Measurements from ENCODE around the gene PCID2.

Gene PCID2

GRCh38 chr13:113229161-113229560 is 20.7 kb upstream of the PCID2 start:
- Mint-ChIP-seq H3K27me3 (no peaks in the 10 kb centered on the region), H3K36me3 (ENCODE audit: low read depth) (peaks cover 94% of the 10 kb centered on the region), H3K9me3 (no peaks in the 10 kb centered on the region), H3K4me1 (ENCODE audit: low read depth) (peaks cover 2% of the 10 kb centered on the region), H3K27ac (no peak overlapping the region), H3K4me3 (no peak overlapping the region)
- no peak for DNase-seq

- H3K27ac Mint-ChIP-seq, result peak overlapping the region; percentile 56
- H3K9me3 Mint-ChIP-seq, result no peaks in the 10 kb centered on the region
- peaks cover 96% of the 10 kb centered on the region for H3K36me3 Mint-ChIP-seq (ENCODE audit: low read depth)
- no peak overlapping the region for H3K4me3 Mint-ChIP-seq
- H3K27me3 Mint-ChIP-seq, result no peaks in the 10 kb centered on the region
- DNase-seq, result no peak
- peaks cover 10% of the 10 kb centered on the region for H3K4me1 Mint-ChIP-seq (ENCODE audit: low read depth)
Measured at GRCh38 chr13:113226873-113227450, 18.5 kb upstream of the PCID2 start.

- H3K9me3 Mint-ChIP-seq, result no peaks in the 10 kb centered on the region
- H3K36me3 Mint-ChIP-seq (ENCODE audit: low read depth), result peaks cover 98% of the 10 kb centered on the region
- H3K4me3 Mint-ChIP-seq, result no peak overlapping the region
- H3K27ac Mint-ChIP-seq, result no peak overlapping the region
- peaks cover 17% of the 10 kb centered on the region for H3K4me1 Mint-ChIP-seq (ENCODE audit: low read depth)
- no peaks in the 10 kb centered on the region for H3K27me3 Mint-ChIP-seq
- DNase-seq, result no peak
Measured at GRCh38 chr13:113225515-113225914, 17.0 kb upstream of the PCID2 start.

GRCh38 chr13:113224486-113224885 is 16.0 kb upstream of the PCID2 start:
- Mint-ChIP-seq H3K27ac (peak overlapping the region; percentile 30), H3K4me3 (no peak overlapping the region), H3K36me3 (ENCODE audit: low read depth) (peaks cover 98% of the 10 kb centered on the region), H3K9me3 (no peaks in the 10 kb centered on the region), H3K4me1 (ENCODE audit: low read depth) (peaks cover 24% of the 10 kb centered on the region), H3K27me3 (no peaks in the 10 kb centered on the region)
- no peak for DNase-seq

- H3K27ac Mint-ChIP-seq, result peak overlapping the region; percentile 39
- no peaks in the 10 kb centered on the region for H3K27me3 Mint-ChIP-seq
- DNase-seq, result no peak
- peaks cover 96% of the 10 kb centered on the region for H3K36me3 Mint-ChIP-seq (ENCODE audit: low read depth)
- H3K4me3 Mint-ChIP-seq, result no peak overlapping the region
- H3K4me1 Mint-ChIP-seq (ENCODE audit: low read depth), result peaks cover 27% of the 10 kb centered on the region
- no peaks in the 10 kb centered on the region for H3K9me3 Mint-ChIP-seq
Measured at GRCh38 chr13:113223070-113223469, 14.6 kb upstream of the PCID2 start.

GRCh38 chr13:113220877-113221276 is 12.4 kb upstream of the PCID2 start:
- Mint-ChIP-seq H3K9me3 (no peaks in the 10 kb centered on the region), H3K27ac (peak overlapping the region; percentile 22), H3K4me1 (ENCODE audit: low read depth) (peaks cover 29% of the 10 kb centered on the region), H3K27me3 (no peaks in the 10 kb centered on the region), H3K4me3 (no peak overlapping the region), H3K36me3 (ENCODE audit: low read depth) (peaks cover 79% of the 10 kb centered on the region)
- no peak for DNase-seq

GRCh38 chr13:113220141-113220598 is 11.7 kb upstream of the PCID2 start:
- Mint-ChIP-seq H3K4me3 (no peak overlapping the region), H3K4me1 (ENCODE audit: low read depth) (peaks cover 29% of the 10 kb centered on the region), H3K27me3 (no peaks in the 10 kb centered on the region), H3K9me3 (no peaks in the 10 kb centered on the region), H3K36me3 (ENCODE audit: low read depth) (peaks cover 72% of the 10 kb centered on the region), H3K27ac (peak overlapping the region; percentile 22)
- DNase-seq, result no peak

- H3K4me3 Mint-ChIP-seq, result no peak overlapping the region
- no peak for DNase-seq
- H3K27ac Mint-ChIP-seq, result peak overlapping the region; percentile 22
- no peaks in the 10 kb centered on the region for H3K27me3 Mint-ChIP-seq
- H3K4me1 Mint-ChIP-seq (ENCODE audit: low read depth), result peaks cover 27% of the 10 kb centered on the region
- H3K36me3 Mint-ChIP-seq (ENCODE audit: low read depth), result peaks cover 65% of the 10 kb centered on the region
- H3K9me3 Mint-ChIP-seq, result no peaks in the 10 kb centered on the region
Measured at GRCh38 chr13:113219256-113219940, 10.9 kb upstream of the PCID2 start.

GRCh38 chr13:113218586-113218985 is 10.1 kb upstream of the PCID2 start:
- no peak for DNase-seq
- Mint-ChIP-seq H3K27ac (peak overlapping the region; percentile 4), H3K9me3 (no peaks in the 10 kb centered on the region), H3K27me3 (no peaks in the 10 kb centered on the region), H3K4me3 (no peak overlapping the region), H3K36me3 (ENCODE audit: low read depth) (peaks cover 65% of the 10 kb centered on the region), H3K4me1 (ENCODE audit: low read depth) (peaks cover 25% of the 10 kb centered on the region)

GRCh38 chr13:113216254-113217048 is 8.0 kb upstream of the PCID2 start:
- H3K4me3 Mint-ChIP-seq, result no peak overlapping the region
- peaks cover 17% of the 10 kb centered on the region for H3K4me1 Mint-ChIP-seq (ENCODE audit: low read depth)
- no peak overlapping the region for H3K27ac Mint-ChIP-seq
- no peaks in the 10 kb centered on the region for H3K9me3 Mint-ChIP-seq
- DNase-seq, result no peak
- peaks cover 62% of the 10 kb centered on the region for H3K36me3 Mint-ChIP-seq (ENCODE audit: low read depth)
- no peaks in the 10 kb centered on the region for H3K27me3 Mint-ChIP-seq

- Mint-ChIP-seq H3K27ac (peak overlapping the region; percentile 41), H3K4me1 (ENCODE audit: low read depth) (peaks cover 11% of the 10 kb centered on the region), H3K36me3 (ENCODE audit: low read depth) (peaks cover 51% of the 10 kb centered on the region), H3K27me3 (no peaks in the 10 kb centered on the region), H3K9me3 (no peaks in the 10 kb centered on the region), H3K4me3 (peak overlapping the region; percentile 84)
- no peak for DNase-seq
Measured at GRCh38 chr13:113211774-113212173, 3.3 kb upstream of the PCID2 start.

- Mint-ChIP-seq H3K27ac (peak overlapping the region; percentile 91), H3K4me3 (peak overlapping the region; percentile 84), H3K27me3 (no peaks in the 10 kb centered on the region), H3K9me3 (no peaks in the 10 kb centered on the region), H3K36me3 (ENCODE audit: low read depth) (peaks cover 60% of the 10 kb centered on the region), H3K4me1 (ENCODE audit: low read depth) (peaks cover 20% of the 10 kb centered on the region)
- no peak for DNase-seq
Measured at GRCh38 chr13:113210833-113211232, 2.4 kb upstream of the PCID2 start.

- H3K4me3 Mint-ChIP-seq, result peak overlapping the region; percentile 84
- H3K36me3 Mint-ChIP-seq (ENCODE audit: low read depth), result peaks cover 70% of the 10 kb centered on the region
- peaks cover 29% of the 10 kb centered on the region for H3K4me1 Mint-ChIP-seq (ENCODE audit: low read depth)
- H3K9me3 Mint-ChIP-seq, result no peaks in the 10 kb centered on the region
- DNase-seq, result peak; percentile 84
- H3K27me3 Mint-ChIP-seq, result no peaks in the 10 kb centered on the region
- peak overlapping the region; percentile 91 for H3K27ac Mint-ChIP-seq
Measured at GRCh38 chr13:113209759-113210421, 1.4 kb upstream of the PCID2 start.

GRCh38 chr13:113209336-113209758 is 878 bp upstream of the PCID2 start, which contains the start of gene CUL4A:
TSS of gene CUL4A (plus strand) at chr13:113209613. CDS start at chr13:113209628, 15 bp downstream.
- peak; percentile 84 for DNase-seq
- Mint-ChIP-seq H3K27ac (peak within 1 kb of the TSS; percentile 91), H3K4me3 (peak within 1 kb of the TSS; percentile 92), H3K36me3 (ENCODE audit: low read depth) (peaks cover 74% of the 10 kb centered on the region), H3K9me3 (no peaks in the 10 kb centered on the region), H3K27me3 (no peaks in the 10 kb centered on the region), H3K4me1 (ENCODE audit: low read depth) (peaks cover 35% of the 10 kb centered on the region)

Data from activated T-cell treated with anti-CD3 and anti-CD28 coated beads, Interleukin-2, amount 50 U/mL, for 24 hours (primary cell).